ENCODE data around the gene MXRA8. TPM values are rescaled to one million over a fixed set of nuclear protein-coding genes. Genes with fewer than 3 reads are reported as not detected.

Gene MXRA8
- total and polyA plus RNA-seq, 9 of the 15 experiments (the other 6 are each of a cell fraction or from before 2014, with no cell fraction given): 0.66 to 11.3 (median 6.3) TPM

- peak in 1 of 2 experiments; percentile 91 for TF ChIP-seq AFF1 (IDR thresholded peaks at IDR 0.05; ENCODE audit: low read depth in 1 of 2, partially characterized antibody in 2 of 2)
- TF ChIP-seq POLR2G (IDR thresholded peaks at IDR 0.05; ENCODE audit: low read depth, low read length): peak; percentile 95
- peak; percentile 55; the same call in 1 of the 2 replicates for TF ChIP-seq E2F4 (CRISPR knock-in tag; IDR thresholded peaks at IDR 0.05; ENCODE audit: low read depth)
- TF ChIP-seq SNAPC5 (CRISPR knock-in tag; IDR thresholded peaks at IDR 0.05): no peak
- TF ChIP-seq HNRNPK (IDR thresholded peaks at IDR 0.05; ENCODE audit: low read depth, low read length, poor library complexity, severe bottlenecking): peak; percentile 42
- peak; percentile 21; the same call in 1 of the 2 replicates for TF ChIP-seq BHLHE40 (IDR thresholded peaks at IDR 0.05; ENCODE audit: low read length)
- TF ChIP-seq POLR2B (IDR thresholded peaks at IDR 0.05; ENCODE audit: low read depth, partially characterized antibody): peak; percentile 7
- TF ChIP-seq ZNF311 (CRISPR knock-in tag; IDR thresholded peaks at IDR 0.05): peak; percentile 38; the same call in 1 of the 2 replicates
- no peak for TF ChIP-seq ZNF696 (CRISPR knock-in tag; conservative IDR thresholded peaks at IDR 0.05)
- no peak for TF ChIP-seq DPF2 (IDR thresholded peaks at IDR 0.05)
- peak; percentile 71; the same call in 1 of the 2 replicates for TF ChIP-seq MYNN (IDR thresholded peaks at IDR 0.05)
- no peak for TF ChIP-seq MYNN (CRISPR knock-in tag; IDR thresholded peaks at IDR 0.05)
- TF ChIP-seq SLC30A9 (CRISPR knock-in tag; IDR thresholded peaks at IDR 0.05): no peak
- TF ChIP-seq SIN3A (IDR thresholded peaks at IDR 0.05; ENCODE audit: borderline replicate concordance in 2 of 2, control insufficient read depth in 1 of 2, low read depth in 2 of 2, low read length in 2 of 2): peak; percentile 74 to 84; a peak in 3 of 4 replicates
- TF ChIP-seq PRDM10 (IDR thresholded peaks at IDR 0.05; ENCODE audit: partially characterized antibody): peak; percentile 93
Observed at GRCh38 chr1:1374929-1375662, 16.7 kb upstream of the MXRA8 start, which contains the start of gene AURKAIP1 (continued).
